Panc1 (cell line): Measurements from ENCODE around the gene PSKH1. TPM values are rescaled to one million over a fixed set of nuclear protein-coding genes. Genes with fewer than 3 reads are reported as not detected.
A peak's percentile ranks its signal among the peaks of the same experiment; 100 is the strongest.
"Not testable (repeated sequence)": the region's sequence is repeated elsewhere in the genome, so short reads cannot be mapped to it uniquely, and the experiment has no call there.

Experiments used
- ATAC-seq: fragments of 200-7000 bp; cut with Tn5 transposase; 2 replicates; pipeline ENCODE4 v1.9.1; 2020; ENCODE audit warnings: mild to moderate bottlenecking, moderate library complexity
- BruUV-seq: library from RNA; stranded (reverse); fragments of 400-500 nt; replicated peaks from 2 replicates; lab custom pipeline; 2021; lab: Mats Ljungman, UMichigan
- CTCF ChIA-PET: fragments of 300-600 bp; sonication (Branson Sonifier 250); formaldehyde crosslinking; loops from one replicate; lab custom pipeline; 2022; ENCODE audit warnings: antibody characterized with exemption; lab: Charles Lee
- POLR2A ChIA-PET: fragments of 300-600 bp; sonication (Branson Sonifier 250); formaldehyde crosslinking; loops from one replicate; lab custom pipeline; 2022; ENCODE audit warnings: antibody characterized with exemption; lab: Charles Lee
- DNase-seq: peaks from one replicate; pipeline ENCODE4 v3.0.0-alpha.2; 2010; ENCODE audit warnings: low read depth, low spot score
- H3K27ac ChIP-seq: 2 replicates; pipeline ENCODE4 v1.5.1; 2011; ENCODE audit warnings: mild to moderate bottlenecking, low read length, inconsistent platforms
- H3K27me3 ChIP-seq: fragments of 200-500 bp; sonication (Bioruptor generic); 2 replicates; pipeline ENCODE4 v1.6.0; 2014; ENCODE audit warnings: low read length, inconsistent platforms; ENCODE audit not compliant: control insufficient read depth, insufficient read depth
- H3K36me3 ChIP-seq: fragments of 200-500 bp; sonication (Bioruptor generic); 2 replicates; pipeline ENCODE4 v1.5.1; 2014; ENCODE audit warnings: inconsistent platforms, mild to moderate bottlenecking, low read length, moderate library complexity; ENCODE audit not compliant: control insufficient read depth, insufficient read depth
- H3K4me1 ChIP-seq: 2 replicates; pipeline ENCODE4 v1.5.1; 2011; ENCODE audit warnings: inconsistent platforms, mild to moderate bottlenecking, low read length, moderate library complexity; ENCODE audit not compliant: control insufficient read depth, insufficient read depth
- H3K4me3 ChIP-seq, 2 experiments: 2 replicates each; pipeline ENCODE4 v1.5.1; 2011 to 2012; ENCODE audit warnings: low read depth in 2 of 2, low read length in 2 of 2, mild to moderate bottlenecking in 2 of 2, inconsistent platforms in 1 of 2, moderate library complexity in 1 of 2
- H3K9me3 ChIP-seq: fragments of 200-500 bp; sonication (Bioruptor generic); 2 replicates; pipeline ENCODE4 v1.5.1; 2014; ENCODE audit warnings: low read depth, mild to moderate bottlenecking, inconsistent platforms, low read length, moderate library complexity; ENCODE audit not compliant: control insufficient read depth, insufficient read depth
- POLR2AphosphoS5 ChIP-seq: IDR thresholded peaks from 2 replicates; pipeline ENCODE4 v1.6.1; 2012; ENCODE audit warnings: mild to moderate bottlenecking, low read depth, low read length, moderate library complexity
- SIN3A ChIP-seq: IDR thresholded peaks from 2 replicates; pipeline ENCODE4 v1.6.1; 2012; ENCODE audit warnings: low read depth, mild to moderate bottlenecking, low read length, moderate library complexity, borderline replicate concordance; ENCODE audit not compliant: insufficient read depth
- TCF7L2 ChIP-seq: IDR thresholded peaks from 2 replicates; pipeline ENCODE4 v1.6.1; 2011; ENCODE audit warnings: mild to moderate bottlenecking, low read depth, low read length, inconsistent platforms
- in situ Hi-C: cut with HindIII; loops from 2 replicates; pipeline ENCODE4 v1.10.0; 2016; ENCODE audit warnings: low sequenced_read_pairs, low pct_unique_long_range_greater_than_20kb
- intact Hi-C: fragments of 100-400 bp; cut with micrococcal nuclease; formaldehyde crosslinking; loops from one replicate; pipeline ENCODE4 v1.10.0; 2022; ENCODE audit not compliant: unreplicated experiment
- total RNA-seq: library from RNA; stranded (reverse); gene quantifications from one replicate; pipeline ENCODE4 v1.2.1, GENCODE V29; 2021; ENCODE audit not compliant: unreplicated experiment
- TF ChIP-seq, protein P1 (sequence below): fragments of 450-650 bp; IDR thresholded peaks from 2 replicates; pipeline ENCODE4 v1.5.1; 2017; ENCODE audit warnings: mild to moderate bottlenecking
- TF ChIP-seq, protein P2 (sequence below), 2 experiments: IDR thresholded peaks; 2 replicates each; pipeline ENCODE4 v1.6.1; 2011 to 2012; ENCODE audit warnings: low read depth in 2 of 2, control low read depth in 1 of 2, low read length in 1 of 2, mild to moderate bottlenecking in 1 of 2, moderate library complexity in 1 of 2; ENCODE audit not compliant: insufficient read depth in 1 of 2

The PSKH1 gene
- total RNA-seq, 1 experiment from 2014 or later: 17.8 TPM

DNA sequence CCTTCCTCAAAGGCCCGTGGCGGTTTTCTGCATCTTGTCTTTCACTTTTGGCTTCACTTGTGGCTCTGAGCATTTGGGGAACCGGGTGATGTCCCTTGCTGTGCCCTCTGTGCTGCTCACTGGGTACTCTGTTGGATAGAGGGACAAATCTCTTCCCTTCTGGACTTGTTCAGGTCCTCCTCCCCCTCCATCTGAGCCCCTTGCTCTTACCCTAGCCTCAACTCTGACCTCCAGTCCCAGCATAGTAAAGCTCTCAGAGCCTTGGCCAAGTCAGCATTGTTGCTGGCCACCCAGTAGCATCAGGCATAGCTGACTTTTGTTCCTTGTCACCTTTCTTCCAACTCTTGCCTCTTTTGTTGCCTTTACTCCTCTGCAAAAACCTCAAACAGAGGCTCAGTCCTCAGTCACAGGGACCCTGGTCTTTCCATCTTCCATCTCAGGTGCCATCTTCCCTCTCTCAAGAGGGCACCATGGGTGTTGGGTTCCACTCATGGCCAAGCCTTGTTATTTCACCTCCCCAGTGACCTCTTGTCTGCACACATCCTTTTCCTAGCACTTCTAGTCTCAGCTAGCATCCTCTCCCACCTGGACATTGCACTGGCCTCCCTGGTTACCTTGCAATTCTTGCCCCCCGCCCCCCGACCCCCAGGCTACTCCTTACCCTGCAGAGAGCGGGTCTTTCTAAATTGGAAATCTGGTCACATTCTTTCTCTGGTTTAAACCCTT, 44.0 kb downstream of the PSKH1 start:
- peak overlapping the region; percentile 88 for H3K27ac ChIP-seq
- BruUV-seq: no TSS peak
- POLR2A ChIA-PET: interaction anchor here (0.7 kb wide), 1 partner anchor 274 kb away, joined by 3 read pairs; no protein-coding TSS in a partner anchor
- peaks cover 2% of the 10 kb centered on the region; the same call in 1 of the 2 replicates for H3K36me3 ChIP-seq
- no peak for TF ChIP-seq POLR2AphosphoS5
- TF ChIP-seq SIN3A: no peak
- no peak for TF ChIP-seq TCF7L2
- TF ChIP-seq, protein P1, sequence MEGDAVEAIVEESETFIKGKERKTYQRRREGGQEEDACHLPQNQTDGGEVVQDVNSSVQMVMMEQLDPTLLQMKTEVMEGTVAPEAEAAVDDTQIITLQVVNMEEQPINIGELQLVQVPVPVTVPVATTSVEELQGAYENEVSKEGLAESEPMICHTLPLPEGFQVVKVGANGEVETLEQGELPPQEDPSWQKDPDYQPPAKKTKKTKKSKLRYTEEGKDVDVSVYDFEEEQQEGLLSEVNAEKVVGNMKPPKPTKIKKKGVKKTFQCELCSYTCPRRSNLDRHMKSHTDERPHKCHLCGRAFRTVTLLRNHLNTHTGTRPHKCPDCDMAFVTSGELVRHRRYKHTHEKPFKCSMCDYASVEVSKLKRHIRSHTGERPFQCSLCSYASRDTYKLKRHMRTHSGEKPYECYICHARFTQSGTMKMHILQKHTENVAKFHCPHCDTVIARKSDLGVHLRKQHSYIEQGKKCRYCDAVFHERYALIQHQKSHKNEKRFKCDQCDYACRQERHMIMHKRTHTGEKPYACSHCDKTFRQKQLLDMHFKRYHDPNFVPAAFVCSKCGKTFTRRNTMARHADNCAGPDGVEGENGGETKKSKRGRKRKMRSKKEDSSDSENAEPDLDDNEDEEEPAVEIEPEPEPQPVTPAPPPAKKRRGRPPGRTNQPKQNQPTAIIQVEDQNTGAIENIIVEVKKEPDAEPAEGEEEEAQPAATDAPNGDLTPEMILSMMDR: no peak
- TF ChIP-seq, protein P2, sequence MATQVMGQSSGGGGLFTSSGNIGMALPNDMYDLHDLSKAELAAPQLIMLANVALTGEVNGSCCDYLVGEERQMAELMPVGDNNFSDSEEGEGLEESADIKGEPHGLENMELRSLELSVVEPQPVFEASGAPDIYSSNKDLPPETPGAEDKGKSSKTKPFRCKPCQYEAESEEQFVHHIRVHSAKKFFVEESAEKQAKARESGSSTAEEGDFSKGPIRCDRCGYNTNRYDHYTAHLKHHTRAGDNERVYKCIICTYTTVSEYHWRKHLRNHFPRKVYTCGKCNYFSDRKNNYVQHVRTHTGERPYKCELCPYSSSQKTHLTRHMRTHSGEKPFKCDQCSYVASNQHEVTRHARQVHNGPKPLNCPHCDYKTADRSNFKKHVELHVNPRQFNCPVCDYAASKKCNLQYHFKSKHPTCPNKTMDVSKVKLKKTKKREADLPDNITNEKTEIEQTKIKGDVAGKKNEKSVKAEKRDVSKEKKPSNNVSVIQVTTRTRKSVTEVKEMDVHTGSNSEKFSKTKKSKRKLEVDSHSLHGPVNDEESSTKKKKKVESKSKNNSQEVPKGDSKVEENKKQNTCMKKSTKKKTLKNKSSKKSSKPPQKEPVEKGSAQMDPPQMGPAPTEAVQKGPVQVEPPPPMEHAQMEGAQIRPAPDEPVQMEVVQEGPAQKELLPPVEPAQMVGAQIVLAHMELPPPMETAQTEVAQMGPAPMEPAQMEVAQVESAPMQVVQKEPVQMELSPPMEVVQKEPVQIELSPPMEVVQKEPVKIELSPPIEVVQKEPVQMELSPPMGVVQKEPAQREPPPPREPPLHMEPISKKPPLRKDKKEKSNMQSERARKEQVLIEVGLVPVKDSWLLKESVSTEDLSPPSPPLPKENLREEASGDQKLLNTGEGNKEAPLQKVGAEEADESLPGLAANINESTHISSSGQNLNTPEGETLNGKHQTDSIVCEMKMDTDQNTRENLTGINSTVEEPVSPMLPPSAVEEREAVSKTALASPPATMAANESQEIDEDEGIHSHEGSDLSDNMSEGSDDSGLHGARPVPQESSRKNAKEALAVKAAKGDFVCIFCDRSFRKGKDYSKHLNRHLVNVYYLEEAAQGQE (IDR thresholded peaks at IDR 0.05; ENCODE audit: insufficient read depth in 1 of 2, low read depth in 2 of 2, low read length in 1 of 2): no peak
- DNase-seq (no peak), ATAC-seq (no peak)
- in situ Hi-C loops (no loop called here), intact Hi-C loops (no loop called here)
- H3K27me3 ChIP-seq: no peaks in the 10 kb centered on the region
- CTCF ChIA-PET: no interaction called here
- H3K4me3 ChIP-seq: peak overlapping the region; percentile 80 to 92
- H3K4me1 ChIP-seq: 0 out of 2 replicates have a peak, but pooled peaks cover 4% of the 10 kb centered on the region
- no peaks in the 10 kb centered on the region for H3K9me3 ChIP-seq

DNA sequence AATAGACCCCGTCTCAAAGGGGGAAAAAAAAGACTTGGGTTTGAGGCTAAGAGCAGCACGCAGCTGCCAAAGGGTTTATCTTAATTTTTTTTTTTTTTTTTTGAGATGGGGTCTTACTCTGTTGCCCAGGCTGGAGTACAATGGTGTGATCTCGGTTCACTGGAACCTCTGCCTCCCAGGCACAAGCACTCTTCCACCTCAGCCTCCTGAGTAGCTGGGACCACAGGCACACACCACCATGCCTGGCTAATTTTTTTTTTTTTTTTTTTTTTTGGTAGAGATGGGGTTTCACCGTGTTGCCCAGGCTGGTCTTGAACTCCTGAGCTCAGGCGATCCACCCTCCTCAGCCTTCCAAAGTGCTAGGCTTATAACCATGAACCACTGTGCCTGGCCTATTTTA, 44.7 kb downstream of the PSKH1 start:
- CTCF ChIA-PET, BruUV-seq, intact Hi-C loops, ATAC-seq, H3K27ac ChIP-seq, DNase-seq, H3K4me3 ChIP-seq, H3K36me3 ChIP-seq, in situ Hi-C loops, H3K27me3 ChIP-seq, H3K9me3 ChIP-seq, H3K4me1 ChIP-seq: not testable (repeated sequence)
- POLR2A ChIA-PET: interaction anchor here (0.7 kb wide), 1 partner anchor 202 kb away, joined by 12 read pairs; no protein-coding TSS in a partner anchor
